Gastroesophageal sphincter (tissue), 4 donors: ENCODE results near the gene UVRAG. TPM values are rescaled to one million over a fixed set of nuclear protein-coding genes. Genes with fewer than 3 reads are reported as not detected.
"Not testable (repeated sequence)": the region's sequence is repeated elsewhere in the genome, so short reads cannot be mapped to it uniquely, and the experiment has no call there.

Experiments
- ATAC-seq: fragments of 150-250 bp; one replicate; pipeline ENCODE4 v1.9.1; 2016; ENCODE audit warnings: mild to moderate bottlenecking, moderate library complexity
- H3K27ac ChIP-seq, 4 donors: fragments of 200-600 bp; sonication (generic) in 3 of 4; 1 replicate in 3 of 4; 2 replicates in 1 of 4; pipeline ENCODE4 v1.5.1; 2016 to 2019
- H3K27me3 ChIP-seq: fragments of 200-600 bp; sonication (generic); one replicate; pipeline ENCODE4 v1.5.1; 2019
- H3K36me3 ChIP-seq, 2 donors: fragments of 200-600 bp; sonication (generic); one replicate each; pipeline ENCODE4 v1.5.1; 2019; ENCODE audit warnings: control low read depth in 1 of 2
- H3K4me1 ChIP-seq, 3 donors: fragments of 200-600 bp; sonication (generic); 1 replicate in 2 of 3; 2 replicates in 1 of 3; pipeline ENCODE4 v1.5.1; 2016 to 2019; ENCODE audit warnings: control low read depth in 2 of 3
- H3K4me3 ChIP-seq, 2 donors: fragments of 200-600 bp; sonication (generic); one replicate each; pipeline ENCODE4 v1.5.1; 2019; ENCODE audit warnings: mild to moderate bottlenecking in 1 of 2, moderate library complexity in 1 of 2
- H3K9me3 ChIP-seq, 3 donors: fragments of 200-600 bp; sonication (generic); one replicate each; pipeline ENCODE4 v1.5.1; 2017 to 2019; ENCODE audit warnings: control low read depth in 2 of 3
- CTCF ChIP-seq, 4 experiments: fragments of 200-600 bp in 2 of 4; fragments of 450-650 bp in 2 of 4; sonication (generic) in 1 of 4; IDR thresholded peaks; one replicate each; pipeline ENCODE4 v1.5.1; 2017 to 2019; ENCODE audit warnings: antibody characterized with exemption in 4 of 4, mild to moderate bottlenecking in 2 of 4, moderate library complexity in 2 of 4
- EP300 ChIP-seq: sonication (generic); formaldehyde crosslinking; IDR thresholded peaks from one replicate; pipeline ENCODE4 v1.6.1; 2017; ENCODE audit warnings: antibody characterized with exemption, mild to moderate bottlenecking
- POLR2A ChIP-seq, 2 donors: fragments of 450-650 bp; IDR thresholded peaks; one replicate each; pipeline ENCODE4 v1.6.1; 2017; ENCODE audit warnings: antibody characterized with exemption in 2 of 2, mild to moderate bottlenecking in 2 of 2, moderate library complexity in 1 of 2
- POLR2AphosphoS5 ChIP-seq: sonication (generic); formaldehyde crosslinking; IDR thresholded peaks from one replicate; pipeline ENCODE4 v1.6.1; 2017; ENCODE audit warnings: antibody characterized with exemption
- WGBS, 2 donors: methylation state at CpG; one replicate each; pipeline ENCODE4 v1.1.5; 2018; ENCODE audit warnings: low coverage in 1 of 2; 5-methylcytosine and 5-hydroxymethylcytosine counted together
- total RNA-seq, 4 donors: library from RNA; depleted of rRNA; stranded (reverse); fragments of >200 nt; gene quantifications; one replicate each; pipeline ENCODE4 v1.1.0, GENCODE V29; 2016

UVRAG gene
- total RNA-seq, 4 donors from 2014 or later: 28.1 to 50.1 (median 34.7) TPM

- Histone ChIP-seq H3K27ac (no peak overlapping the region), H3K27me3 (no peaks in the 10 kb centered on the region), H3K4me3 (no peak overlapping the region), H3K9me3 (no peaks in the 10 kb centered on the region), H3K36me3 (peaks cover 0 to 16% of the 10 kb centered on the region in 2 donors), H3K4me1 (no peaks in the 10 kb centered on the region)
- TF ChIP-seq EP300 (no peak), POLR2A (IDR thresholded peaks at IDR 0.05) (no peak)
- WGBS, 2 donors: 67 to 100% methylated on average over 1 of the region's 1 CpG
- no peak for ATAC-seq
Observed at GRCh38 chr11:76056876-76057275, 241.9 kb downstream of the UVRAG start.

GRCh38 chr11:76060475-76061036 lies 245.5 kb downstream of the UVRAG start:
- not testable (repeated sequence) for H3K27me3 ChIP-seq, H3K9me3 ChIP-seq, H3K27ac ChIP-seq, ATAC-seq, H3K4me1 ChIP-seq, H3K4me3 ChIP-seq
- WGBS, 2 donors: no CpG with 5 or more reads among the region's 35 CpGs
- H3K36me3 ChIP-seq: peaks cover 0 to 21% of the 10 kb centered on the region in 2 donors

GRCh38 chr11:76062733-76063132 lies 247.7 kb downstream of the UVRAG start:
- Histone ChIP-seq H3K4me1 (no peaks in the 10 kb centered on the region), H3K27ac (no peak overlapping the region), H3K4me3 (no peak overlapping the region), H3K36me3 (peaks cover 0 to 42% of the 10 kb centered on the region in 2 donors), H3K27me3 (no peaks in the 10 kb centered on the region), H3K9me3 (no peaks in the 10 kb centered on the region)
- 29 to 89% methylated on average over 1 to 6 of the region's 6 CpGs for WGBS, 2 donors
- ATAC-seq: no peak
- TF ChIP-seq POLR2AphosphoS5 (no peak), CTCF (IDR thresholded peaks at IDR 0.05) (no peak), EP300 (no peak), POLR2A (IDR thresholded peaks at IDR 0.05) (no peak)

- H3K9me3 ChIP-seq: no peaks in the 10 kb centered on the region
- TF ChIP-seq EP300: no peak
- no peak for TF ChIP-seq POLR2A (IDR thresholded peaks at IDR 0.05)
- no peak for TF ChIP-seq CTCF (IDR thresholded peaks at IDR 0.05)
- peaks cover 0 to 48% of the 10 kb centered on the region in 2 donors for H3K36me3 ChIP-seq
- no peak for ATAC-seq
- no peak overlapping the region for H3K27ac ChIP-seq
- H3K4me3 ChIP-seq: no peak overlapping the region
- no peaks in the 10 kb centered on the region for H3K4me1 ChIP-seq
- no peaks in the 10 kb centered on the region for H3K27me3 ChIP-seq
- 82 to 95% methylated on average over 3 of the region's 3 CpGs for WGBS, 2 donors
Observed at GRCh38 chr11:76064192-76064591, 249.2 kb downstream of the UVRAG start.

GRCh38 chr11:76067099-76067498 lies 252.1 kb downstream of the UVRAG start:
- no peak for ATAC-seq
- Histone ChIP-seq H3K4me3 (no peak overlapping the region), H3K9me3 (no peaks in the 10 kb centered on the region), H3K36me3 (peaks cover 0 to 31% of the 10 kb centered on the region in 2 donors), H3K27ac (no peak overlapping the region), H3K27me3 (no peaks in the 10 kb centered on the region), H3K4me1 (no peaks in the 10 kb centered on the region)
- 100% methylated on average over 2 of the region's 2 CpGs for WGBS, 2 donors
- TF ChIP-seq POLR2A (IDR thresholded peaks at IDR 0.05): no peak
- TF ChIP-seq CTCF (IDR thresholded peaks at IDR 0.05): no peak
- no peak for TF ChIP-seq POLR2AphosphoS5
- TF ChIP-seq EP300: no peak

DNA sequence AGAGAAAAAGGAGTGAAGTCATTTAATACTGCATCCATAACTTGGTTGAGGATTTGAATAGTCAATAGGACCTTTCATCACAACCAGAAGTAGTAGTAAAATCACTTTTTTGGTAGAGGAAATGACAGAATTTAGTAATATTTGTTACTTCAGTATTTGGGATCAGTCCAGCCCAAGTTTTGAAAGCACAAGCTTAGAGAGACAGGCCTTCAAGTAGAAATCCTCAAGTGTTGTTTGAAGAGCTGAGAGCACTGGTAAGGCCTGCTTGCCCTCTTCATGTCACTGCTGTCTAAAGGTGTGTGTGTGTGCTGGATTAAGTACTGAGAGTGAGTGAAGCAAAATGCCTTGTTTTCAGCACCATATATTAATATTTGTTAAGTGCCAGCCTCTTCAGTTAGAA lies 254.0 kb downstream of the UVRAG start:
- H3K27ac ChIP-seq: no peak overlapping the region
- H3K4me1 ChIP-seq: peaks cover 0 to 4% (median under 1%) of the 10 kb centered on the region in 3 donors
- ATAC-seq: no peak

More for the DNA sequence above, 254.0 kb downstream of the UVRAG start:
- H3K27me3 ChIP-seq: no peaks in the 10 kb centered on the region
- no peaks in the 10 kb centered on the region for H3K9me3 ChIP-seq
- TF ChIP-seq POLR2AphosphoS5 (no peak), EP300 (no peak), CTCF (IDR thresholded peaks at IDR 0.05) (no peak), POLR2A (IDR thresholded peaks at IDR 0.05) (no peak)
- H3K4me3 ChIP-seq: no peak overlapping the region
- peaks cover 0 to 29% of the 10 kb centered on the region in 2 donors for H3K36me3 ChIP-seq
